ENCODE data around the gene ATP6V0C. TPM values are rescaled to one million over a fixed set of nuclear protein-coding genes. Genes with fewer than 3 reads are reported as not detected.

The ATP6V0C gene
- total RNA-seq, 2 donors from 2014 or later, result 176 to 180 TPM

GRCh38 chr16:2486645-2487516 lies 26.9 kb upstream of the ATP6V0C start:
- 81 to 89% methylated on average over 18 to 29 of the region's 29 CpGs for WGBS, 2 experiments (ENCODE audit: insufficient coverage in 1 of 2, insufficient read length in 1 of 2)
- H3K9me3 ChIP-seq (ENCODE audit: control insufficient read depth, low read length), result no peaks in the 10 kb centered on the region
- H3K4me3 Mint-ChIP-seq, result no peak overlapping the region

GRCh38 chr16:2487517-2487842 lies 26.3 kb upstream of the ATP6V0C start:
- H3K4me1 ChIP-seq (ENCODE audit: control insufficient read depth, insufficient read depth, low read length), result no peaks in the 10 kb centered on the region
- H3K4me3 ChIP-seq (ENCODE audit: low read length), result no peak overlapping the region
- Mint-ChIP-seq H3K27ac (peak overlapping the region; percentile 16), H3K36me3 (ENCODE audit: low read depth) (no peaks in the 10 kb centered on the region), H3K4me1 (peaks cover 3% of the 10 kb centered on the region), H3K9me3 (no peaks in the 10 kb centered on the region), H3K27me3 (ENCODE audit: insufficient read depth) (no peaks in the 10 kb centered on the region), H3K4me3 (no peak overlapping the region)
- DNase-seq, result peak; percentile 33
- WGBS, 2 experiments (ENCODE audit: insufficient coverage in 1 of 2, insufficient read length in 1 of 2), result 86 to 93% methylated on average over 6 to 8 of the region's 8 CpGs
- H3K9ac ChIP-seq (ENCODE audit: extremely low read depth, low read length, poor library complexity, severe bottlenecking), result no peak overlapping the region
- H3K36me3 ChIP-seq (ENCODE audit: control insufficient read depth, insufficient read depth, low read length), result no peaks in the 10 kb centered on the region
- H3K9me3 ChIP-seq (ENCODE audit: control insufficient read depth, low read length), result no peaks in the 10 kb centered on the region
- peak overlapping the region; percentile 24 for H3K27ac ChIP-seq (ENCODE audit: low read depth, low read length)
- TF ChIP-seq, protein P1, sequence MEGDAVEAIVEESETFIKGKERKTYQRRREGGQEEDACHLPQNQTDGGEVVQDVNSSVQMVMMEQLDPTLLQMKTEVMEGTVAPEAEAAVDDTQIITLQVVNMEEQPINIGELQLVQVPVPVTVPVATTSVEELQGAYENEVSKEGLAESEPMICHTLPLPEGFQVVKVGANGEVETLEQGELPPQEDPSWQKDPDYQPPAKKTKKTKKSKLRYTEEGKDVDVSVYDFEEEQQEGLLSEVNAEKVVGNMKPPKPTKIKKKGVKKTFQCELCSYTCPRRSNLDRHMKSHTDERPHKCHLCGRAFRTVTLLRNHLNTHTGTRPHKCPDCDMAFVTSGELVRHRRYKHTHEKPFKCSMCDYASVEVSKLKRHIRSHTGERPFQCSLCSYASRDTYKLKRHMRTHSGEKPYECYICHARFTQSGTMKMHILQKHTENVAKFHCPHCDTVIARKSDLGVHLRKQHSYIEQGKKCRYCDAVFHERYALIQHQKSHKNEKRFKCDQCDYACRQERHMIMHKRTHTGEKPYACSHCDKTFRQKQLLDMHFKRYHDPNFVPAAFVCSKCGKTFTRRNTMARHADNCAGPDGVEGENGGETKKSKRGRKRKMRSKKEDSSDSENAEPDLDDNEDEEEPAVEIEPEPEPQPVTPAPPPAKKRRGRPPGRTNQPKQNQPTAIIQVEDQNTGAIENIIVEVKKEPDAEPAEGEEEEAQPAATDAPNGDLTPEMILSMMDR (conservative IDR thresholded peaks at IDR 0.05), result no peak
- H3K27me3 ChIP-seq (ENCODE audit: control insufficient read depth, insufficient read depth, low read length, poor library complexity, severe bottlenecking), result no peaks in the 10 kb centered on the region

More at GRCh38 chr16:2486645-2487516, 26.9 kb upstream of the ATP6V0C start:
- Histone ChIP-seq H3K27ac (ENCODE audit: low read depth, low read length) (peak overlapping the region; percentile 24), H3K36me3 (ENCODE audit: control insufficient read depth, insufficient read depth, low read length) (no peaks in the 10 kb centered on the region), H3K9ac (ENCODE audit: extremely low read depth, low read length, poor library complexity, severe bottlenecking) (no peak overlapping the region), H3K4me3 (ENCODE audit: low read length) (no peak overlapping the region), H3K4me1 (ENCODE audit: control insufficient read depth, insufficient read depth, low read length) (no peaks in the 10 kb centered on the region), H3K27me3 (ENCODE audit: control insufficient read depth, insufficient read depth, low read length, poor library complexity, severe bottlenecking) (no peaks in the 10 kb centered on the region)
- H3K9me3 Mint-ChIP-seq, result no peaks in the 10 kb centered on the region
- no peaks in the 10 kb centered on the region for H3K36me3 Mint-ChIP-seq (ENCODE audit: low read depth)
- peak overlapping the region; percentile 16 for H3K27ac Mint-ChIP-seq
- no peaks in the 10 kb centered on the region for H3K27me3 Mint-ChIP-seq (ENCODE audit: insufficient read depth)
- TF ChIP-seq, protein P1 (conservative IDR thresholded peaks at IDR 0.05), result peak; percentile 19
- peaks cover 3% of the 10 kb centered on the region for H3K4me1 Mint-ChIP-seq
- no peak for DNase-seq

DNA sequence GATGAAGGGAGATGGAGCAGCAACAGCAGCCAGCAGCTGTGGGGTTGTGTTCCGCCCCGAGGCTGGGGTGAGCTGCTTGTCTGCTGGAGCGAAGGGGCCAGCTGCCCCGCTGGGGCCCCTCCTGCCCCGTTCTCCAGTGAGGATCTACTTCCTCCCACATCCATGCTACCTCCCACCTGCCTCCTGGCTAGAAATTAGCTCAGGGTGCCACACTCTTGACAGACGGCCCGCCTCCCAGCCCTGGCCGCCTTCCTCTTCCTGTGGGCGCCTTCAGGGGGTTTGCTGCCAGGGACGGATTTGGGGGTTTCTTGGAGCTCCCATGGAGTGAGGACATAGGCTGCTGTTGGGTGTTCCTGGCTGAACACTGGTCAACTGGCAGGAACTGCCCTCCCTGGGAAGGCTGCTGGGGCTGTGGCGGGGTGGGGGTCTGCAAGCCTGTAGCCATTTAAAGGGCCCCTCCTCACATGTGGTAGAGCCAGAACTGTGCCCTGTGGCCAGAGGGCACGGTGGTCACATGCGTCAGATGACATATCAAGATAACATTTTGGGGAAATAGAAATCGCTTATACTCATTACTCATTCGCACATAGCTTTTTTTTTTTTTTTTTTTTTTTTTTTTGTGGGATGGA lies 25.7 kb upstream of the ATP6V0C start:
- H3K9me3 Mint-ChIP-seq, result no peaks in the 10 kb centered on the region
- no peaks in the 10 kb centered on the region for H3K36me3 ChIP-seq (ENCODE audit: control insufficient read depth, insufficient read depth, low read length)
- WGBS, 2 experiments (ENCODE audit: insufficient coverage in 1 of 2, insufficient read length in 1 of 2), result 94 to 95% methylated on average over 5 to 12 of the region's 15 CpGs

More for the DNA sequence above, 25.7 kb upstream of the ATP6V0C start:
- TF ChIP-seq, protein P1 (conservative IDR thresholded peaks at IDR 0.05), result no peak
- peak; percentile 35 for DNase-seq
- H3K4me3 Mint-ChIP-seq, result no peak overlapping the region
- Histone ChIP-seq H3K27ac (ENCODE audit: low read depth, low read length) (peak overlapping the region; percentile 24), H3K9me3 (ENCODE audit: control insufficient read depth, low read length) (no peaks in the 10 kb centered on the region), H3K27me3 (ENCODE audit: control insufficient read depth, insufficient read depth, low read length, poor library complexity, severe bottlenecking) (no peaks in the 10 kb centered on the region), H3K9ac (ENCODE audit: extremely low read depth, low read length, poor library complexity, severe bottlenecking) (no peak overlapping the region), H3K4me1 (ENCODE audit: control insufficient read depth, insufficient read depth, low read length) (no peaks in the 10 kb centered on the region), H3K4me3 (ENCODE audit: low read length) (no peak overlapping the region)
- peaks cover 3% of the 10 kb centered on the region for H3K4me1 Mint-ChIP-seq
- H3K36me3 Mint-ChIP-seq (ENCODE audit: low read depth), result no peaks in the 10 kb centered on the region
- no peak overlapping the region for H3K27ac Mint-ChIP-seq
- no peaks in the 10 kb centered on the region for H3K27me3 Mint-ChIP-seq (ENCODE audit: insufficient read depth)

Measured in endodermal cell (in vitro differentiated cells).